Mesendoderm (in vitro differentiated cells): ENCODE results near the gene NEURL2.
"Not testable (repeated sequence)": the region's sequence is repeated elsewhere in the genome, so short reads cannot be mapped to it uniquely, and the experiment has no call there.

Experiments used
- DNase-seq: peaks from one replicate; pipeline ENCODE4 v3.0.0; 2013
- H2AK5ac ChIP-seq: 2 replicates; pipeline ENCODE4 v1.6.1; 2013; ENCODE audit warnings: low read length, inconsistent platforms
- H2BK120ac ChIP-seq: 2 replicates; pipeline ENCODE4 v1.6.1; 2013; ENCODE audit warnings: low read depth, mild to moderate bottlenecking, low read length, moderate library complexity, mixed read lengths
- H2BK15ac ChIP-seq: replicated peaks from 2 replicates; pipeline ENCODE4 v1.6.1; 2013; ENCODE audit warnings: low read depth, mild to moderate bottlenecking, moderate library complexity
- H2BK5ac ChIP-seq: 2 replicates; pipeline ENCODE4 v1.6.1; 2013; ENCODE audit warnings: low read length, inconsistent platforms
- H3K18ac ChIP-seq: 2 replicates; pipeline ENCODE4 v1.6.1; 2013; ENCODE audit warnings: mild to moderate bottlenecking, low read length, mixed read lengths
- H3K23ac ChIP-seq: one replicate; pipeline ENCODE4 v1.6.1; 2013; ENCODE audit warnings: low read length
- H3K27ac ChIP-seq: 2 replicates; pipeline ENCODE4 v1.5.1; 2013; ENCODE audit warnings: low read depth, mild to moderate bottlenecking, inconsistent platforms, low read length, moderate library complexity
- H3K27me3 ChIP-seq: 2 replicates; pipeline ENCODE4 v1.6.1; 2013; ENCODE audit warnings: low read length, control low read depth, mild to moderate bottlenecking, inconsistent platforms; ENCODE audit not compliant: insufficient read depth, poor library complexity
- H3K36me3 ChIP-seq: 2 replicates; pipeline ENCODE4 v1.6.1; 2013; ENCODE audit warnings: low read length, inconsistent platforms; ENCODE audit not compliant: control insufficient read depth, insufficient read depth
- H3K4ac ChIP-seq: one replicate; pipeline ENCODE4 v1.6.1; 2013; ENCODE audit warnings: low read depth, mild to moderate bottlenecking, low read length, moderate library complexity
- H3K4me1 ChIP-seq: 2 replicates; pipeline ENCODE4 v1.6.1; 2013; ENCODE audit warnings: low read depth, low read length, inconsistent platforms; ENCODE audit not compliant: control insufficient read depth
- H3K4me2 ChIP-seq: 2 replicates; pipeline ENCODE4 v1.6.1; 2013; ENCODE audit warnings: low read length
- H3K4me3 ChIP-seq: 2 replicates; pipeline ENCODE4 v1.5.1; 2013; ENCODE audit warnings: mild to moderate bottlenecking, low read length
- H3K56ac ChIP-seq: one replicate; pipeline ENCODE4 v1.6.1; 2013; ENCODE audit warnings: low read length
- H3K79me1 ChIP-seq: 2 replicates; pipeline ENCODE4 v1.6.1; 2013; ENCODE audit warnings: low read length, inconsistent platforms
- H3K79me2 ChIP-seq: 2 replicates; pipeline ENCODE4 v1.6.1; 2013; ENCODE audit warnings: mild to moderate bottlenecking, low read length; ENCODE audit not compliant: control insufficient read depth, insufficient read depth
- H3K9ac ChIP-seq: 2 replicates; pipeline ENCODE4 v1.6.1; 2013; ENCODE audit warnings: low read length, inconsistent platforms
- H4K5ac ChIP-seq: one replicate; pipeline ENCODE4 v1.6.1; 2013; ENCODE audit warnings: low read length
- H4K8ac ChIP-seq: one replicate; pipeline ENCODE4 v1.6.1; 2013; ENCODE audit warnings: low read depth, mild to moderate bottlenecking, control low read depth, low read length, moderate library complexity
- WGBS: extraction: QIAGEN DNeasy Blood & Tissue Kit; methylation state at CpG from one replicate; pipeline ENCODE4 v1.1.7; 2013; ENCODE audit warnings: low lambda C conversion rate, missing lambda C conversion rate; ENCODE audit not compliant: insufficient coverage; ENCODE audit errors: extremely low coverage; 5-methylcytosine and 5-hydroxymethylcytosine counted together

Gene NEURL2

GRCh38 chr20:45935416-45936046 is 44.5 kb upstream of the NEURL2 start:
- DNase-seq: no peak
- Histone ChIP-seq H3K18ac (no peak overlapping the region), H3K4me3 (peak overlapping the region; percentile 95), H3K4ac (no peak overlapping the region), H3K56ac (peak overlapping the region; percentile 90), H2BK5ac (no peak overlapping the region), H2BK120ac (no peak overlapping the region), H3K79me2 (peaks cover 7% of the 10 kb centered on the region), H4K5ac (no peak overlapping the region), H2AK5ac (no peak overlapping the region), H3K9ac (peak overlapping the region; percentile 90), H3K36me3 (peaks cover 7% of the 10 kb centered on the region), H3K4me1 (peaks cover 5% of the 10 kb centered on the region), H3K79me1 (peaks cover 11% of the 10 kb centered on the region), H4K8ac (no peak overlapping the region), H2BK15ac (no peak overlapping the region), H3K27me3 (no peaks in the 10 kb centered on the region), H3K23ac (no peak overlapping the region), H3K4me2 (peak overlapping the region; percentile 79), H3K27ac (no peak overlapping the region)
- WGBS: no CpG with 5 or more reads among the region's 21 CpGs

GRCh38 chr20:45934586-45935415 is 43.8 kb upstream of the NEURL2 start, which contains the start of gene PCIF1:
Gene PCIF1, plus strand, starts transcription at chr20:45934683. Its CDS starts 4,317 bp downstream, at chr20:45939000.
- H4K5ac ChIP-seq: no peak within 1 kb of the TSS
- H3K9ac ChIP-seq: peak within 1 kb of the TSS; percentile 90
- peak within 1 kb of the TSS; percentile 97 for H3K18ac ChIP-seq
- H2AK5ac ChIP-seq: peak within 1 kb of the TSS; percentile 35
- peaks cover 7% of the 10 kb centered on the region for H3K79me2 ChIP-seq
- peak within 1 kb of the TSS; percentile 82 for H3K23ac ChIP-seq
- H2BK15ac ChIP-seq: no peak within 1 kb of the TSS
- H3K27me3 ChIP-seq: no peaks in the 10 kb centered on the region
- peak within 1 kb of the TSS; percentile 77 for H2BK5ac ChIP-seq
- peak within 1 kb of the TSS; percentile 90 for H3K56ac ChIP-seq
- peaks cover 11% of the 10 kb centered on the region for H3K79me1 ChIP-seq
- peak within 1 kb of the TSS; percentile 76 for H2BK120ac ChIP-seq
- peaks cover 5% of the 10 kb centered on the region for H3K4me1 ChIP-seq
- peak within 1 kb of the TSS; percentile 99 for H3K4ac ChIP-seq
- H4K8ac ChIP-seq: peak within 1 kb of the TSS; percentile 82
- H3K4me3 ChIP-seq: peak within 1 kb of the TSS; percentile 95
- DNase-seq: peak; percentile 98
- H3K36me3 ChIP-seq: peaks cover 7% of the 10 kb centered on the region
- no CpG with 5 or more reads among the region's 102 CpGs for WGBS
- H3K4me2 ChIP-seq: peak within 1 kb of the TSS; percentile 98
- H3K27ac ChIP-seq: peak within 1 kb of the TSS; percentile 98

GRCh38 chr20:45934046-45934585 is 43.1 kb upstream of the NEURL2 start:
- WGBS: no CpG with 5 or more reads among the region's 34 CpGs
- Histone ChIP-seq H3K27me3 (no peaks in the 10 kb centered on the region), H3K27ac (peak overlapping the region; percentile 98), H3K4me2 (peak overlapping the region; percentile 98), H3K56ac (peak overlapping the region; percentile 87), H3K4ac (peak overlapping the region; percentile 61), H2BK15ac (no peak overlapping the region), H4K8ac (no peak overlapping the region), H3K4me3 (peak overlapping the region; percentile 81), H3K18ac (peak overlapping the region; percentile 22), H3K9ac (peak overlapping the region; percentile 72), H3K4me1 (peaks cover 5% of the 10 kb centered on the region), H3K79me1 (peaks cover 9% of the 10 kb centered on the region), H3K36me3 (peaks cover 3% of the 10 kb centered on the region), H3K23ac (peak overlapping the region; percentile 82), H4K5ac (no peak overlapping the region), H2BK120ac (no peak overlapping the region), H2AK5ac (peak overlapping the region; percentile 35), H2BK5ac (peak overlapping the region; percentile 11), H3K79me2 (peaks cover 7% of the 10 kb centered on the region)
- peak; percentile 76 for DNase-seq

GRCh38 chr20:45933266-45934045 is 42.4 kb upstream of the NEURL2 start:
- peak overlapping the region; percentile 22 for H3K18ac ChIP-seq
- peak overlapping the region; percentile 82 for H3K23ac ChIP-seq
- no peak overlapping the region for H2BK15ac ChIP-seq
- peak overlapping the region; percentile 61 for H3K4ac ChIP-seq
- H2BK120ac ChIP-seq: no peak overlapping the region
- DNase-seq: peak; percentile 98
- H2BK5ac ChIP-seq: peak overlapping the region; percentile 11
- no peak overlapping the region for H4K8ac ChIP-seq
- peak overlapping the region; percentile 35 for H2AK5ac ChIP-seq
- peaks cover 2% of the 10 kb centered on the region for H3K36me3 ChIP-seq
- H3K4me2 ChIP-seq: peak overlapping the region; percentile 98
- H3K56ac ChIP-seq: peak overlapping the region; percentile 87
- peak overlapping the region; percentile 98 for H3K27ac ChIP-seq
- peaks cover 5% of the 10 kb centered on the region for H3K4me1 ChIP-seq
- WGBS: no CpG with 5 or more reads among the region's 22 CpGs
- no peak overlapping the region for H4K5ac ChIP-seq
- H3K27me3 ChIP-seq: no peaks in the 10 kb centered on the region
- peaks cover 9% of the 10 kb centered on the region for H3K79me1 ChIP-seq
- H3K79me2 ChIP-seq: peaks cover 7% of the 10 kb centered on the region
- peak overlapping the region; percentile 81 for H3K4me3 ChIP-seq
- H3K9ac ChIP-seq: peak overlapping the region; percentile 72

- not testable (repeated sequence) for H3K56ac ChIP-seq, H3K4me2 ChIP-seq, H4K5ac ChIP-seq, H2BK15ac ChIP-seq, H3K79me2 ChIP-seq, H3K27ac ChIP-seq, DNase-seq, H3K36me3 ChIP-seq, H3K4me3 ChIP-seq, H3K79me1 ChIP-seq, H3K27me3 ChIP-seq, H3K4ac ChIP-seq, H2AK5ac ChIP-seq, H3K9ac ChIP-seq, H3K23ac ChIP-seq, H2BK120ac ChIP-seq, H2BK5ac ChIP-seq, H3K18ac ChIP-seq, H4K8ac ChIP-seq, H3K4me1 ChIP-seq
- no CpG with 5 or more reads among the region's 17 CpGs for WGBS
These were observed 40.7 kb upstream of the NEURL2 start for GRCh38 chr20:45931680-45932079.
